Measurements from ENCODE around the gene CGB7. TPM values are rescaled to one million over a fixed set of nuclear protein-coding genes. Genes with fewer than 3 reads are reported as not detected.

CGB7 gene
- total and polyA plus RNA-seq, 2 donors (not counting 3 experiments of a cell fraction or from before 2014, with no cell fraction given) = 0.41 to 0.42 TPM

- ChIA-PET POLR2A (no interaction called here), CTCF (interaction anchor here (0.6 to 1.9 kb wide), 3 partner anchors 10 to 64 kb away, joined by 3 to 6 read pairs (median 5); no protein-coding TSS in a partner anchor)
- Histone ChIP-seq H3K9me1 (replicated peaks; ENCODE audit: control insufficient read depth, extremely low read depth, insufficient read depth, low read length) (no peaks in the 10 kb centered on the region), H3K27ac (ENCODE audit: insufficient read depth, low read depth, low read length) (no peak overlapping the region), H2AFZ (ENCODE audit: low read depth, low read length) (no peak overlapping the region), H3K36me3 (ENCODE audit: control insufficient read depth in 2 of 2, extremely low read depth in 1 of 2, insufficient read depth in 2 of 2, low read length in 2 of 2) (no peaks in the 10 kb centered on the region), H3K9ac (replicated peaks; ENCODE audit: extremely low read depth, insufficient read depth, low read length) (no peak overlapping the region), H3K4me1 (ENCODE audit: control insufficient read depth, extremely low read depth, insufficient read depth, low read length) (no peaks in the 10 kb centered on the region), H3K4me3 (replicated peaks in 1 of 3; ENCODE audit: insufficient read depth in 1 of 3, low read depth in 1 of 3, low read length in 3 of 3) (no peak overlapping the region), H4K20me1 (replicated peaks; ENCODE audit: control insufficient read depth, extremely low read depth, insufficient read depth, low read length) (no peaks in the 10 kb centered on the region), H3K27me3 (ENCODE audit: control insufficient read depth in 2 of 2, insufficient read depth in 2 of 2, low read length in 2 of 2) (peaks cover 30 to 38% of the 10 kb centered on the region in 2 experiments), H3K79me2 (ENCODE audit: control insufficient read depth, insufficient read depth, low read length) (no peaks in the 10 kb centered on the region), H3K9me3 (replicated peaks; ENCODE audit: control insufficient read depth, insufficient read depth, low read length) (no peaks in the 10 kb centered on the region), H3K4me2 (ENCODE audit: insufficient read depth, low read length) (no peak overlapping the region)
- no TSS peak for BruUV-seq (replicated peaks)
- no peak for TF ChIP-seq JUN (IDR thresholded peaks at IDR 0.05; ENCODE audit: borderline replicate concordance, insufficient read depth, insufficient read length, low read depth)
- no peak for TF ChIP-seq EZH2 (IDR thresholded peaks at IDR 0.05; ENCODE audit: borderline replicate concordance, low read depth, low read length, severe bottlenecking)
- TF ChIP-seq FOS (IDR thresholded peaks at IDR 0.05; ENCODE audit: borderline replicate concordance, insufficient read depth, low read length) = no peak
- TF ChIP-seq CTCF (IDR thresholded peaks at IDR 0.05; ENCODE audit: extremely low read depth in 1 of 2, insufficient read depth in 1 of 2, low read depth in 1 of 2, low read length in 2 of 2) = no peak
- TF ChIP-seq POLR2A (IDR thresholded peaks at IDR 0.05; ENCODE audit: low read depth, low read length) = no peak
- TF ChIP-seq MAX (IDR thresholded peaks at IDR 0.05; ENCODE audit: insufficient read depth, insufficient read length) = no peak
- no peak for TF ChIP-seq GATA2 (IDR thresholded peaks at IDR 0.05; ENCODE audit: insufficient read depth, insufficient read length, low read depth, low read length)
- TF ChIP-seq POLR2AphosphoS5 (IDR thresholded peaks at IDR 0.05; ENCODE audit: insufficient read depth, low read depth, low read length) = no peak
- no peak for TF ChIP-seq MYC (IDR thresholded peaks at IDR 0.05; ENCODE audit: low read depth, low read length)
- FAIRE-seq (no peak), DNase-seq (ENCODE audit: low read depth, low spot score) (no peak)
- intact Hi-C loops (cut with micrococcal nuclease) (no loop called here), dilution Hi-C loops (cut with MboI; ENCODE audit: extremely low pct_ligation_motif_present, low sequenced_read_pairs) (no loop called here)
Observed at GRCh38 chr19:49064029-49064629, 6.6 kb upstream of the CGB7 start.

All from endothelial cell of umbilical vein (primary cell).